WTC11 (cell line): ENCODE results near the gene TRABD2A.

Experiments used
- CREB1 ChIP-seq: sonication (generic); formaldehyde crosslinking; IDR thresholded peaks from 2 replicates; pipeline ENCODE4 v1.8.0; 2023; ENCODE audit warnings: mild to moderate bottlenecking, missing genetic modification reagents
- CTCF ChIP-seq: fragments of 200-600 bp; IDR thresholded peaks from 2 replicates; pipeline ENCODE4 v1.8.0; 2022; ENCODE audit warnings: antibody characterized with exemption
- GABPB1 ChIP-seq: sonication (generic); formaldehyde crosslinking; IDR thresholded peaks from 2 replicates; pipeline ENCODE4 v1.8.1; 2023; ENCODE audit warnings: mild to moderate bottlenecking, missing genetic modification reagents

GRCh38 chr2:84914334-84914733, 33.5 kb upstream of the TRABD2A start:
- TF ChIP-seq CTCF (no peak), CREB1 (CRISPR knock-in tag) (no peak), GABPB1 (CRISPR knock-in tag) (no peak)
